ENCODE results near the gene UNC79.
A peak's percentile ranks its signal among the peaks of the same experiment; 100 is the strongest.
"Not testable (repeated sequence)": the region's sequence is repeated elsewhere in the genome, so short reads cannot be mapped to it uniquely, and the experiment has no call there.

Gene UNC79

GRCh38 chr14:93496856-93497741 is 66.4 kb downstream of the UNC79 start:
- no peak for DNase-seq

GRCh38 chr14:93510056-93510455 is 79.3 kb downstream of the UNC79 start:
- no peak for DNase-seq

GRCh38 chr14:93511001-93511400 is 80.3 kb downstream of the UNC79 start:
- no peak for DNase-seq

- no peak for DNase-seq
Measured at GRCh38 chr14:93520053-93520607, 89.4 kb downstream of the UNC79 start.

GRCh38 chr14:93522221-93522620 is 91.5 kb downstream of the UNC79 start:
- DNase-seq = no peak

GRCh38 chr14:93525216-93525615 is 94.5 kb downstream of the UNC79 start:
- DNase-seq = not testable (repeated sequence)

- no peak for DNase-seq
Measured at GRCh38 chr14:93525696-93526451, 95.1 kb downstream of the UNC79 start.

GRCh38 chr14:93527203-93527607 is 96.5 kb downstream of the UNC79 start:
- no peak for DNase-seq

- no peak for DNase-seq
Measured at GRCh38 chr14:93528884-93529558, 98.3 kb downstream of the UNC79 start.

- DNase-seq = no peak
Measured at GRCh38 chr14:93531644-93532043, 100.9 kb downstream of the UNC79 start.

- DNase-seq = no peak
Measured at GRCh38 chr14:93532541-93532940, 101.8 kb downstream of the UNC79 start.

- no peak for DNase-seq
Measured at GRCh38 chr14:93533437-93533836, 102.7 kb downstream of the UNC79 start.

GRCh38 chr14:93533842-93534241 is 103.1 kb downstream of the UNC79 start:
- DNase-seq = no peak

- DNase-seq = no peak
Measured at GRCh38 chr14:93535537-93535936, 104.8 kb downstream of the UNC79 start.

- no peak for DNase-seq
Measured at GRCh38 chr14:93536945-93537344, 106.2 kb downstream of the UNC79 start.

GRCh38 chr14:93537951-93538350 is 107.2 kb downstream of the UNC79 start:
- DNase-seq = no peak

GRCh38 chr14:93538413-93538812 is 107.7 kb downstream of the UNC79 start:
- no peak for DNase-seq

- DNase-seq = no peak
Measured at GRCh38 chr14:93540235-93540634, 109.5 kb downstream of the UNC79 start.

GRCh38 chr14:93543766-93544165 is 113.0 kb downstream of the UNC79 start:
- peak; percentile 20 for DNase-seq

- DNase-seq = no peak
Measured at GRCh38 chr14:93544212-93544611, 113.5 kb downstream of the UNC79 start.

- DNase-seq = no peak
Measured at GRCh38 chr14:93546642-93547041, 115.9 kb downstream of the UNC79 start.

- no peak for DNase-seq
Measured at GRCh38 chr14:93548102-93548843, 117.5 kb downstream of the UNC79 start.
